G401.6 (cell line): ENCODE data around the gene SCYGR5.
"Not testable (repeated sequence)": the region's sequence is repeated elsewhere in the genome, so short reads cannot be mapped to it uniquely, and the experiment has no call there.

ENCODE experiments used
- FAIRE-seq: peaks from 2 replicates; lab custom pipeline; 2012; peaks lifted over from hg19 to GRCh38; lab: Jason Lieb, UNC

The SCYGR5 gene, protein sequence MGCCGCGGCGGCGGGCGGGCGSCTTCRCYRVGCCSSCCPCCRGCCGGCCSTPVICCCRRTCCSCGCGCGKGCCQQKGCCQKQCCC

DNA sequence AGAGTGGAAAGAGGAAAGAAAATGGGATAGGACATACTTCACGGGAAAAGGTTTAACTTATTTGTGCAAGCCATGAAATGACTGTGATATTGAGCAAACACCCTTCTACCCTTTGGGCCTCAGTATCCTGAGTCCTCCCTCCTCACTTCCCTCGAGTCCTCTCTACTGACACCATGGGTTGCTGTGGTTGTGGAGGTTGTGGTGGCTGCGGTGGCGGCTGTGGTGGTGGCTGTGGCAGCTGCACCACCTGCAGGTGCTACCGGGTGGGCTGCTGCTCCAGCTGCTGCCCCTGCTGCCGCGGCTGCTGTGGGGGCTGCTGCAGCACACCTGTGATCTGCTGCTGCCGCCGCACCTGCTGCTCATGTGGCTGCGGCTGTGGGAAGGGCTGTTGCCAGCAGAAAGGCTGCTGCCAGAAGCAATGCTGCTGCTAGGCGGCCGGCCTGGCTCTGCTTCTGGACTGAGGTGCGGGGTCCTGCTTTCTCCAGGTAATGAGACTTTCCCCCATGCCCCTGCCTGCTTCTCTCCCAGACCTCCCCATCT, at the start of gene SCYGR5:
Gene SCYGR5 (plus strand): TSS at position 174 of the 540 bp plus-strand sequence. CDS start 0 bp downstream, at position 174.
- FAIRE-seq: not testable (repeated sequence)

DNA sequence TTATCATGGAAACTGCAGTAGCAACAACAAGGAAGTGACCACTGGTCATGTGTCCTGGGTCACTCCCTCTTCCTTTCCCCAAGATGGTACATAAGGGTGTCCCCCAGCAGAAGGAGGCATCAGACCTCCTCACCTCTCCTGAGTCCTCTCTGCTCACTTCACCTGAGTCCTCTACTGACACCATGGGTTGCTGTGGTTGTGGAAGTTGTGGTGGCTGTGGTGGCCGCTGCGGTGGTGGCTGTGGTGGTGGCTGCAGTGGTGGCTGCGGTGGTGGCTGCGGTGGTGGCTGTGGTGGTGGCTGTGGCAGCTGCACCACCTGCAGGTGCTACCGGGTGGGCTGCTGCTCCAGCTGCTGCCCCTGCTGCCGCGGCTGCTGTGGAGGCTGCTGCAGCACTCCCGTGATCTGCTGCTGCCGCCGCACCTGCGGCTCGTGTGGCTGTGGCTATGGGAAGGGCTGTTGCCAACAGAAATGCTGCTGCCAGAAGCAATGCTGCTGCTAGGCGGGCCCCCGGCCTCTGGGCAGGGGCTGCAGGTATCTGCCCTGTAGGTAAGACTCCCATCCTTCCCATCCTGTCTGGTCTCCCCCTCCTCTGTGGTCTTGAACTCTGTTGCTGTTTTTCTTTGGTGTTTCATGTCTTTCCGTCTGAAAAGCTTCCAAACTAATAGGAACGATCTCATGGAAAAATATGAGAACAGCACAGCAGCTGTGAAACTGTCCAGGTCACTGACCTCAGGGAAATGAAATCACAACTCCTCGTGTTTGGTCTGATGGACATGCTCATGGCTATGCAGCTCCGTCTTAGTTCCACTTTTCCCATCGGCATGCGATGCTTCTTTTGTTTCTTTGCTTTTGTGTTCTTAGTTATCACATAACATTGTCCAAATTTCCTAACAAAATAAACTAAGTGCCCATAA, 49.0 kb upstream of the SCYGR5 start, which contains the start of gene SCYGR4:
Gene SCYGR4 (plus strand): TSS at position 183 of the 915 bp plus-strand sequence. CDS start 0 bp downstream, at position 183.
- no peak for FAIRE-seq

DNA sequence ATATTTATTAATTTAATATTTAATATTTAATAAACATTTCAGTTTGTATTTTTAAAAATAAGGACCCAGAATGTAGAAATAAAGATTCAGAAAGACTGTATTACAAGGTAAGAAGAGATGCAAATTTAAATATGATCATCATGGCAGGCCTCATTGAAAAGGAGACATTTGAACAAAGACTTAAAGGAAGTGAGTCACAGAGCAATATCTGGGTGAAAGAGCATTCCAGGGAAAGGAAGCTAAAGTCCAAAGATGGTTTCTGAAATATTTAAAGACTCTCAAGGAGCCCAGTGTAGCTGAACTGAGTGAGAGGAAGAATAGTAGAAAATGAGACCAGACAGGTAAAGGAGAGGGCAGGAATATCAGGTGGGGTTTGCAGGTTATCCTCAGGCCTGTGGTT, 43.4 kb upstream of the SCYGR5 start:
- no peak for FAIRE-seq

DNA sequence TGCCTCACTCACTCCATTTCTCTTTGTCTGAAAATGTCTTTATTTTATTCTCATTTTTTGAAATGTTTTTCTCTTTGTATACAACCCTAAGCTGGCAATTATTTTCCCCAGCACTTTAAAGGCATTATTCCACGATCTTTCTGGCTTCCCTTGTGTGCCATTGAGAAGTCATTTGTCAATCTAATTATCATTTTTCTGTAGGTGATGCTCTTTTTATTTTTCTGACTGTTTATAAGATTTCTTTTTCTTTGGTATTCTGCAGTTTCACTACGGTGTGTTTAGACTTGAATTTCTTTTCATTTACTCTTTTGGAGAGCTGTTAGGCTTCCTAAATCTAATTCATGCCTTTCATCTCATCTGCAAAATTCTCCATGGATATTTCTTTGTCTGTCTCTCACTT, 41.2 kb upstream of the SCYGR5 start:
- no peak for FAIRE-seq

DNA sequence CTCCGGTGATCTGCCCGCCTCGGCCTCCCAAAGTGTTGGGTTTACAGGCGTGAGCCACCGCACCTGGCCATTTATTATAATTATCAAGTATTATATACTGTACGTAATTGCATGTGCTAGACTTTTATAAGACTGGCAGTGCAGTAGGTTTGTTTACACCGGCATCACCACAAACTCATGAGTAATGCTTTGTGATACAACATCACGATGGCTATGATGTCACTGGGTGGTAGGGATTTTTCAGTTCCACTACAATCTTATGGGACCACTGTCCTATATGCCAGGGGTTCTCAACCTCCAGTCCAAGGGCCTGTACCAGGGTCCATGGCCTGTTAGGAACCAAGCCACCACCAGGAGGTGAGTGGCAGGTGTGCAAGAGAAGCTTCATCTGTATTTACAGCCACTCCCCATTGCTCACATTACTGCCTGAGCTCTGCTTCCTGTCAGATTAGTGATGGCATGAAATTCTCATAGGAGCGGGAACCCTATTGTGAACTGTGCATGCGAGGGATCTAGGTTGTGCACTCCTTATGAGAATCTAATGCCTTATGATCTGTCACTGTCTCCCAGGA, 39.9 kb upstream of the SCYGR5 start:
- FAIRE-seq: no peak

DNA sequence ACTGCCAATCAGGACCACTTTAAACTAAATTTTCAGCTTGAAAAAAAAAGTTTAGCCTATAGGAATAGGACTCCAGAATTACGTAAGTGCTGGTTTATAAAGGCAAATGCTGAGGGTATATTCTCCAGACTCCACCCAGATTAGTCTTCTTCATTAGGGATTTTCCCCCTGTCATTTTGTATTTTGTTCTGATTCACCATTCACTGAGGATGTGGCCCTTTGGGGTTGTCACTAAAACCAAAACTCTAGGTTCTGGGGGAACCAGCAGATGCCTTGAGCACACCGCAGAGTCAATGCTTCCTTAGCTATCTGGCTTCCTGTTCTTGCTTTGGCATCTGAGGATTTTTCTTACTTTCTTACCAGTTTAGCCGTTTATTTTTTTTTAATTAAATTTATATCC, 38.8 kb upstream of the SCYGR5 start:
- no peak for FAIRE-seq

DNA sequence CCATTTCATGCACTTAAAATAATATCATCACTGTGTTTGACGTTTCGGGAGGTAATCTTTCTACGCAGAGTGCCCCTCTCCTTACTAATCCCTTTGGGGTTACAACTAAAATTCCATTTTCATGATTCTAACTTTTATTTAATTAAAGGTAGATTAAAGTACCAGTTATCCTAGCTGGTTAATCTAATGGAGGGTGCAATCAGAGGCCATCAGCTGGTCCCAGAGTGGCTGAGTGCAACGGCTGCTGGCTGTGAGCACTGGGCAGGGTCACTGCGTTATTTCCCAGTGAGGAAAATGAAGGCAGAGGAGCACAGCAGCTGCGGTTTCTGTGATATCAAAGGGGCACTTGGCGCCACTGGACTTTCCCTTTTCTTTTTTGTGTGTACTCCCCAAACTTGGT, 37.2 kb upstream of the SCYGR5 start:
- FAIRE-seq: no peak

DNA sequence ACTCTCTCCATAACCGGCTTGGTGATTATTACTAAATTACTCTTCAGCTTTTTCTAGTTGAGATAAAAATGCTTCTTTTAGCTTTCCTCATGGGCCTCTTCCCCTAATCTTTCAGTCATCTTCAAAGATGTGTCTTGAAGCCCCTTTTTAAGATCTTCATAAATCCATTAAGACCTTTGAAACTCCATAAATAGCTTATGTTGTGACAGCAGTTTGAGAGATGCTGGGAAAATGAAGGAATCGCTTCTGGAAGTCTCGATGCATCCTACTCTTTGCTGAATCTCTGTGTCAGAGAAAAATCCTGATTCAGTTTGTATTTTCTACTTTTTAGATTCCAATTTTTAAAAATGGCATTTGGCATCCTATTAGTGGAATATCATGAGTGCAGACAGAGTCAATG, 36.3 kb upstream of the SCYGR5 start:
- FAIRE-seq: no peak

DNA sequence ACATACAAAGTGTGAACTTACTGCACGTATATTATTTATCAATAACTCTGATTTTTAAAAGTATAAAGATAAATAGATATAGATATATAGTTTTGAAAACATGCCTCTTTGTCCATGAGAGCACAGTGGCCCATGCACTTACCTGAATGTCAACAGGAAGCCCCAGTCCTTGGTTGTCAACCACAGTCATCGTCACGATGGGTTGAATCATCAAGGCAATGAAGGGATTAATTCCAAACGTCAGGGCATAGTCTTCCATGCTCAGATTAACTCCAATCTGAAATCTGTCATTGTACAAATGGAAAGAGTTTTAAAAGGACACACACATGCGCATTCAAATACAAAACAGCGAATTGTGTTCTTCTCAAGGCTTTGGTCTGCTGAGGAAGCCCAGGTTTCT, 33.8 kb upstream of the SCYGR5 start:
- FAIRE-seq: no peak

DNA sequence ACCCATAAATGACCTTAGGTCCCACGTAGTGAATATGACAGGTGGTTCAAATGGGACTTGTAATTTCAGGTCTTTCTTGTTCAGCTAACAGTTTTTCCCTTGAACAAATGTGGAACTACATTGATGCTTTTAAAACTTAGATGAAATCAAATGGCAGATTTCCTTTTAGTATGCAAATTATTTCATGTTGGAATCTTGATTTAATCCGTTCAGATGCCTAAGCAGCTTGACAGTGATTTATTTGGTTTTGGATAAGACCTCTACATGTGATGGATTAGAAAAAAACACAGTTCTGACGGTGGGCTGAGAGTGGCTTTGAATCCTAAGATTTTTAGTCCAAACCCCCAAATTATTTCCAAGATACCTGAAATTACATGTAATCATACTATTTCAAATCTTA, 32.4 kb upstream of the SCYGR5 start:
- no peak for FAIRE-seq

DNA sequence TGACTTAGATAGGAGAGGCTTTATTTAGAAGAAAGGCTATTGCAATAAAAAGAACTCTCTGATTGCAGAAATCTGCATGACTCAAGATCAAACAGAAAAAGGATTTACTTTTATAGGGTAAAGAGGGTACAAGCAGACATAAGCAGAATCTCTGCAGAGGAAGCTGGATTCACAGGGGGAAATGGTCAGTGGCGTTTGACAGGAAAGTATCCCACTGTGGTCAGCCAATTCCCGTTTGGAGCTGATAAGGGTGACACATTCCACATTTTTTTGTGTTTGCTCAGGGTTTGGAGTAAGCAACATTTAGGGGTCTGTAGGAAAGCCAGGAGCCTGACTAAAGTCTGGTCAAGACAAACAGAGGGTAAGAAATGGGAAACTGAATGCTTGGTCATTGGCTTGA, 23.9 kb upstream of the SCYGR5 start:
- FAIRE-seq: no peak

DNA sequence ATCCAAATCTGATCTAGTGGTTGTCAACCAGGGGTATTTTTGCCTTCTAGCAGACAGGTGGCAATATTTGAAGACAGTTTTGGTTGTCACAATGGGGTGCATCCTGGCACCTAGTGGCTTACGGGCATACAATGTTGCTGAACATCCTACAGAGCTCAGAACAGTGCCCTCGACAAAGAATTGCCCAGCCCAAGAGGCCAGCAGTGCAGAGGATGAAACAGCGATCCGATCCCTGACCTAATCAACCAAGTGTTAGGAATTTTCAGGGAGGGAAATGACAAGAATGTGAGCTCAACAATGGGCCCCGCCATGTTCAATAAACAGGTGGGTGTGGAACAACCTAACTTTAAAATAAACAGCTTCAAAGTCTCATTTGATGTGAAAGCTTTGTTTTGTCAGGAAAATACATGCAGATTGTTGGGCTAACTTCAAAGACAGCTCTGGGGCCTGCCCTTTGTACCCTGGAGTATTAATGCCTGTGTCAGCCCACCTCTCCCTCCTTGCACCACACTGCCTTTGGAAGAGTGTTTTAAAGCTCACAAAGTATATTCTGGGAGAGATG, 22.5 kb upstream of the SCYGR5 start:
- FAIRE-seq: no peak

DNA sequence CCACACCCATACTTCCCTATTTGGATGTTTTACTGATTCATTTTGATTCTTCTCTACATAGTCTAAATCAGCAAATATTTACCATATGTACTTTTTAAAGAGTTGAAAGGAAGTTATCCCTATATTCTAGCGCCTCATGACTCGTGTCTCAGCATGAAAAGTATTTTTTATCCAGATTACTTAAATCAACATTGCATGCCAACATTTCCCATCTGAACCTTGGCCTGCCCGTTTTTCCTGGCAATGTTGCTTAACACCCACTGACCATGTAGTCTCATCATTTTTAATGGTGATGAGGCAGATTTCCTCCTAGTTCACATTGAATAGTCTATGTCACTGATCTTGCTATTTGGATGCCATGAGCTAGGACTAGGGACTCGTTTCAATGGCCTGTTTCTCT, 13.2 kb upstream of the SCYGR5 start:
- no peak for FAIRE-seq

DNA sequence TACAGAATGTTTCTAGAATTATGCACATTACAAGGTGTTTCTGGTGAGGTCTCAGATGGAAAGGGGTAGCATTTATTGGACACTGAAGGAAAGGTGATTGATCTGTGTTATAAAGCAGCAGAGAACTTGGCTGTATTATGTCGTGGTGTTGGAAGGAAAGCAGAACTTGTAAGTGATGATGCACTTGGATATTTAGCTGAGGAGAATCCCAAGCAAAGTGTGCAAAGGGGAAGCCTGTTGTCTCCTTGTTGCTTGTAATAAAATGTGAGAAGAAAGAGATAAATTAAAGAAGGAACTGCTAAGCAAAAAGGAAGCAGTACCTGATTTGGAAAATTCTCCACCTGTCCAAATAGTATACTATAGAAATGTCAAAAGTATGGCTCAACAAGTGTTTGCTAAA, 12.2 kb upstream of the SCYGR5 start:
- no peak for FAIRE-seq

DNA sequence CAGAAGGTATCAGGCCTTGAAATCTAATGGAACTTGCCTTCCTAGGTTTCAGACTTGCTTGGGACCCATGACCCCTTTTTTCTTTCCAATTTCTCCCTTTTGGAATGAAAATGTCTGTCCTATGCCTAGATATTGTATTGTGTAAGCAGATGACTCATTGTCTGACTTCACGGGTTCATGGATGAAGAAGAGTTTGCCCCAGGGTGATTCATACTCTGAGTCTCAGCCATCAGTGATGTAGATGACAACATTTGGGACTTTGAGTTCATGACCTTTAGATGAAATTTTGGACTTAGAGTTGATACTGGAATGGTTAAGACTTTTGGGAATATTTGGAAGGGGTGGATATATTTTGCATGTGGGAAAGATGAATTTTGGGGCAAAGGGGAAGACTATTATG, 11.2 kb upstream of the SCYGR5 start:
- FAIRE-seq: no peak

DNA sequence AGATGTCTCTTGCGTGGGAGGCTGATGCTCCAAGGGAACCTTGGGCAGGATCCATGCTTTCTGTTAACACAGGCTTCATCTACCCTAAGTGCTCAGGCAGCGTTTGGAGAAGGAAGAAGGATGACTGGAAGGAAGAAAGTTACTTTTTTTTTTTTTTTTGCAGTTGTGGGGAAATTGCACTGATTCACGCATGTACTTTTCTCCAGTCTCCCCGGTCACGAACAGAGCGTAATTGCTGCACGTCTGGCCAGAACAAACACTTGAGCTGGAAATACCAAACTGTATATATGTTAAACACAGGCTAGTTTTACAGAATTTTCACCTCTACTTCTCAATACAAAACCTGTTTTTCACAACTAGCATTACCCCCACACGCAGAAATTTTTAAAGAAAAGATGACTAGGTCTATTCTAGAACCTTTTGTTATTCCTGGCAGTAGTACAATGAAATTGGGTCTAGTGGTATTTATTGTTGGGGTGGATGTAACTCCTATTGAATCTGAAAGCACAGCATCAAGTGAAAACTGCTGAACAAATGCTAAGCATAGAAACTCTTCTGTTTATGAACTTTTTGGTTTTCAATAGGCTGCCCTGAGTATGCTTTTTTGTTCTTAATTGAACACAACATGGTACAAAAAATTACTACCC, 9.3 kb upstream of the SCYGR5 start:
- FAIRE-seq: no peak

DNA sequence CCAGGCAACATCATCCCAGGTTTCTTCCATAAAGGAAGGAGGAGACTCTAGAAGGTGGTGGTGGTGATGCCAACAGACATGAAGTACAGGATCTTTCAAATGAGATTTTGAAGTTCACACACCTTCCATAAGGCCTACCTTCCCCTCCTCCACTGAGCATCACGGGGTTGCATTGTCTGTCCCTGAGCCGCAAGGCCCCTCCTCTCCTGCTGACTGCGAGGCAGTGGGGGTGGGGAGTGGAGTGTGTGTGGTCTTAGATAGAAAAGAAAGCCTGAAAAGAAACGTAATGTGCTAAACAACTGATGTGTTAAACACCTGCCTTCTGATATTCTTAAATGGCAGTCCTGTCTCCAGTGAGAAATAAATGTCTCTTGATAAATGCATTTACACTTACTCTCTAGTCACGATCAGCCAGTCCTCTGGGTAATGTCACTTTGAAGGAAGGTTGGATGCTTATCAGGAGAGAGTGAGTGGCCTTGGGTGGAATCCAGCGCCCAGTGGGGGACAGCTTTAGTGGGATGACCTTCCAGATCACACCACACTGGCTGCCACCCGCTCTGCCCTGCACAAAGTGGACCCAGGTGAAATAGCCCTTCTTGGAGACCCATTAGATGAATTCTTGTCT, 5.5 kb upstream of the SCYGR5 start:
- FAIRE-seq: no peak

DNA sequence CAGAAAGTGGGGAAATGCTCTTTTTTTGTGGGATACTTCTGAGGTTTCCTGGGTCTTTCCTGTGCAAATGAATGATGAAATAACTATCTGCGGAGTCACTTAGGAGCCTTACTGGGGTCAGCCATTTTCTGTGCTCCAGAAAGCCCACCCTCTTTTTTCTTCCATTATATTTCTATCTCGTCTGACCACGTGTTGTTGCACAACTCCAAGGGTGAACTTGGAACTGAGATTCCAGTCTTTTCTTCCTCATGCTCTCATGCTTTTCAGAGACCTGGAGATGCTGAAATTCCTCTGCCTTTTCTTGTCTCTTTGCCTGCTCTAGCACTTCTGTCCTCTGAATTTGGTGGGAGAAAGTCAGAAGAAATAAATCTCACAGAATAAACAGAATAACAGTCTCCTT, 4.8 kb upstream of the SCYGR5 start:
- no peak for FAIRE-seq

DNA sequence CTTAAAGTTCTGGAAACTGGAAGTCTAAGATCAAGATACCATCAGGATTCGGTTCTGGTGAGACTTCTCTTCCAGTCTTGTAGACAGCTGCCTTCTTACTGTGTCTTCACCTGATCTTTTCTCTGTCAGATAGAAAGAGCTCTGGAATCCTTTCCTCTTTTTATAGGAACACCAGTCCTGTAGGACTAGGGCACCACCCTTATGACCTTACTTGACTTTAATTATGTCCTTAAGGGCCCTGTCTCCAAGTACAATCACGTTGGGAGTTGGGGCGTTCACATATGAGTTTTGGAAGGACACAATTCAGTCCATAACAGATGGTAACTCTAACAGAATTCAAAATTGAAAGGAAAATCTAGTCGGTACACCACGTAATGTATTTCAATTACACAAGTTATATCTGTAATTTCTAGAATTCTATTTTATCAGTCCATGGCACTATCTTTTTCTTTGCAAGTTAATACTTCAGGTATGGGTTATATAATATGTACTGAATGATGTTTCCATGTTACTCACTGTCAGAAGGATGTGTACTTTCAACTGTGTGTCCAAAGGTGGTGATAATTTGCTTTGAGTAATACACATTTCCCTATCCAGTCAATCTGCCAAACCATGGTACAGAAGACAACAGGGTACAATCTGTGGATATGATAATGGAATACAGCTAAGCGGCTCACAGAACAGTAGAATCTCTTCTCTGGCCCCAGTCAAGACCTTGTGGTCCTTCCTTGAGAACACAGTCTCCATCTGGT, 1.2 kb upstream of the SCYGR5 start:
- FAIRE-seq: no peak

DNA sequence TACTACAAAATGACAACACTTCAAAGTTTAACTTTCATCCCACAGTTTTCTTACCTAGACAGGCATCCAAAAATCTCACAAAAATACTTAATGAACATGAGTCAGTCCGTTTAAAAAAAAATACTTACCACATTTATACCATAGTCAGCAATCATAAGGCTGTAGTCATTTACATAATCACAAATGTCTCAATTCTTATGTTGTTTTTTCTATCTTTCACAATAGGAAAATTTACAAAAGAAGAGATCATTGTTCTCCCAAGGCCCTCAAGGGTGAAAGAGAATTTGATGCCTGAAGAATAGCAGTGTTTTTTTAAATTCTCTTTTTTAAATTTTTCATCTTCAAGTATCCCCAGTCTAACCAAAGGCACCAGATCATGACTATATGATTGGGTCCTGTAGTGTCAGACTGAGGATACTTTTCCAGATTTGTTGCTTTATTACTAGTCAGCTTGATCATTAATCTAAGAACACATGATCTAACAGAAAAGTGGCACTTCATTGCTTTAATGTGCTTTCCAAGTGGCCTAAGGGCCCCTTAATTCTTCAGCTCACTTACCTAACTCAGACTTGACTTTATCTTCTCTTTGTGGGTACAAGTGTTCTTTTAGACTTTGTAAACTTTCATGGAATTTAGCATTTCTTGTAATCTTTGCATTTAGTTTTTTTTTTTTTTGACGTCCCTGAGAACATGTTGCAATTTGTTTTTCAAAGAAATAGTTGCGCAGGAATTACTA, 4.7 kb downstream of the SCYGR5 start:
- FAIRE-seq: no peak

DNA sequence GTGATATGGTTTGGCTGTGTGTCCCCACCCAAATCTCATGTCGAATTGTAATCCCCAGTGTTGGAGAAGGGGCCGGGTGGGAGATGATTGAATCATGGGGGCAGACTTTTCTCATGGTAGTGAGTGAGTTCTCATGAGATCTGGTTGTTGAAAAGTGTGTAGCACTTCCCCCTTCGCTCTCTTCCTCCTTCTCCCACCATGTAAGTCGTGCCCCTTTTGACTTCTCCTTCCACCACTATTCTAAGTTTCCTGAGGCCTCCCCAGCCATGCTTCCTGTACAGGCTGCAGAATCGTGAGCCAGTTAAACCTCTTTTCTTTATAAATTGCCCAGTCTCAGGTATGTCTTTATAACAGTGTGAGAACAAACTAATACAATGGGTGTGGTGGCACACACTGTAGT, 7.0 kb downstream of the SCYGR5 start:
- FAIRE-seq: not testable (repeated sequence)
